ENCODE data around the gene SYNDIG1. TPM values are rescaled to one million over a fixed set of nuclear protein-coding genes. Genes with fewer than 3 reads are reported as not detected.

Gene SYNDIG1
- total RNA-seq, 1 donor, result 1.6 TPM

DNA sequence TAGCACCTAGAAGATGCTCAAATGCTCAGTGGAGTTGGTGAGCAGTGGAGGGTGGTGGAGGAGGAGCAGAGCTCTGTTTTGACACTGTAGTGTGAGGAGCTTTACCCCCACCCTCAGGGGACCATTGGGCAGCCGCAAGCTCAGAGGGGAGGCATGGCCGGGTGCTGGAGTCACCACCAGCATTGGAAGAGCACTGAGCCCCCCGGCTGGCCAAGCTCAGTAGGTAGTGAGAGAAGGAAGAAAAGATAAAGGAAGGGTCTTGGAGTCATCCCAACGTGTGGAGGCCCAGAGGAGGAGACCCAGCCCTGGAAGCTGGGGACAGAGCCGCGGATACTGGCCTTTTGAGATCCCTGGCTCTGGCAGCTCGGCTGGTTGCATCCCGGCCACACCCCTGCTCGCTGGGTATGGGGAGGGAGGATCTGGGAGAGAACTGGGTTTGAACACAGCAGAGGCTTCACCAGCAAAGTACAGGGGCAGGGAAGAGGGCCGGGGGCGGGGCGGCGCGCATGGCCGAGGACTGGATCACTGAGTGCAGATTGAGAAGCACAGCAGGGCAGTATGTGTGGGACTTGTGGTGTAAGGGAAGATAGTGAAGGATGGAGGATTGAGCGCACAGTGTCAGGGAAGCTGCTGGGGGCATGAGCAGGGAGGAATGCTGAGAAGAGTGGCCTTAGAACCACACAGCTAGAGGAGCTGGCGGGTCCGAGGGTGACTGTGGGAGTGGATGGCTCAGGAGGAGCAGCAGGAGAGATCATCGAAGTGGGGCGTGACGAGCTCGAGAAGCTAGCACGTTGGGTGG is 24.4 kb downstream of the SYNDIG1 start:
- TF ChIP-seq, protein P1, sequence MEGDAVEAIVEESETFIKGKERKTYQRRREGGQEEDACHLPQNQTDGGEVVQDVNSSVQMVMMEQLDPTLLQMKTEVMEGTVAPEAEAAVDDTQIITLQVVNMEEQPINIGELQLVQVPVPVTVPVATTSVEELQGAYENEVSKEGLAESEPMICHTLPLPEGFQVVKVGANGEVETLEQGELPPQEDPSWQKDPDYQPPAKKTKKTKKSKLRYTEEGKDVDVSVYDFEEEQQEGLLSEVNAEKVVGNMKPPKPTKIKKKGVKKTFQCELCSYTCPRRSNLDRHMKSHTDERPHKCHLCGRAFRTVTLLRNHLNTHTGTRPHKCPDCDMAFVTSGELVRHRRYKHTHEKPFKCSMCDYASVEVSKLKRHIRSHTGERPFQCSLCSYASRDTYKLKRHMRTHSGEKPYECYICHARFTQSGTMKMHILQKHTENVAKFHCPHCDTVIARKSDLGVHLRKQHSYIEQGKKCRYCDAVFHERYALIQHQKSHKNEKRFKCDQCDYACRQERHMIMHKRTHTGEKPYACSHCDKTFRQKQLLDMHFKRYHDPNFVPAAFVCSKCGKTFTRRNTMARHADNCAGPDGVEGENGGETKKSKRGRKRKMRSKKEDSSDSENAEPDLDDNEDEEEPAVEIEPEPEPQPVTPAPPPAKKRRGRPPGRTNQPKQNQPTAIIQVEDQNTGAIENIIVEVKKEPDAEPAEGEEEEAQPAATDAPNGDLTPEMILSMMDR (IDR thresholded peaks at IDR 0.05; ENCODE audit: insufficient read depth, low read length), result no peak
- no peak for DNase-seq (ENCODE audit: low read depth)
- H3K4me3 ChIP-seq (ENCODE audit: low read depth, low read length), result no peak overlapping the region

DNA sequence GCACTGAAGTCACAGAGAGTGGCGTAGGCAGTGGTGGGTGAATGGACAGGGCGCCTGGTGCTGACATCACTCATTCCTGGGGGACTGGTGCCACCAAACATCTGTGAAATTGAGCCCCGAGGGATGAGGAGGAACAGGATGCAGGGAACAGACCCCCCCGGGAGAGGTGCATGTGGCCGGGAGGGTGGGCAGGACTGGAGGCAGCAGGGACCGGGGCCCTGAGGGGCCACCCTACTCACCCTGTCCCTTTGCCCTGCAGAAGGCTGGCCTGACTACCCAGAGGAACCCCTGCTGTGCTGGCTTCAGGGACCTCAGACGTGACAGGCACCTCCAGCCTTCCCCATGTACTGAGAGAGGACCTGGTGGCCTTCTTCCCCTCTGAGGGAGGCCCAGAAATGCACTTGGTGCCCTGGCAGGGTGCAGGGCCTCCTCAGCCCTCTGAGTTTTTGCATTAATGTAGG is 25.1 kb downstream of the SYNDIG1 start:
- DNase-seq (ENCODE audit: low read depth), result no peak
- TF ChIP-seq, protein P1 (IDR thresholded peaks at IDR 0.05; ENCODE audit: insufficient read depth, low read length), result no peak
- no peak overlapping the region for H3K4me3 ChIP-seq (ENCODE audit: low read depth, low read length)

DNA sequence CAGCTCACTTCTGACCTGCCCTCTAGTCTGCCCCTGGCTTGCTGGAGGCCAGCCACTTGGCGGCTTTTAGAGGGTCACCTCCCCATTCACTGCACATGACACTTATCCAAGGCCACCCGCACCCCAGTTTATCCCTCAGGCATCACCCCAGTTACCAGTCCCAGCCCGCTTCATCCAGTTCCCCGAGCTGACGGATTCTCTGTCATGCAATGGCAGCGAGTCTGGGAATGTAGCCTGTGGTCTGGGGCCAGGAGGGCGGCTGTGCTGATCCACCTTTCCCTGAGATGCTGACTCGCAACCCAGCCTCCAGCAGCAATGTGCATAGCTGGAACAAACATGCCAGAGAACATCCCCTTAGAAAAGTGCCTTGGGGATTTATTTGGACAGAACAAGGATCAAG is 25.8 kb downstream of the SYNDIG1 start:
- TF ChIP-seq, protein P1 (IDR thresholded peaks at IDR 0.05; ENCODE audit: insufficient read depth, low read length), result no peak
- no peak for DNase-seq (ENCODE audit: low read depth)
- no peak overlapping the region for H3K4me3 ChIP-seq (ENCODE audit: low read depth, low read length)

GRCh38 chr20:24497851-24498250 is 28.4 kb downstream of the SYNDIG1 start:
- TF ChIP-seq, protein P1 (IDR thresholded peaks at IDR 0.05; ENCODE audit: insufficient read depth, low read length), result no peak
- H3K4me3 ChIP-seq (ENCODE audit: low read depth, low read length), result no peak overlapping the region
- peak; percentile 58 for DNase-seq (ENCODE audit: low read depth)

GRCh38 chr20:24498641-24499040 is 29.2 kb downstream of the SYNDIG1 start:
- H3K4me3 ChIP-seq (ENCODE audit: low read depth, low read length), result no peak overlapping the region
- TF ChIP-seq, protein P1 (IDR thresholded peaks at IDR 0.05; ENCODE audit: insufficient read depth, low read length), result no peak
- DNase-seq (ENCODE audit: low read depth), result no peak

GRCh38 chr20:24499472-24499871 is 30.0 kb downstream of the SYNDIG1 start:
- H3K4me3 ChIP-seq (ENCODE audit: low read depth, low read length), result no peak overlapping the region
- no peak for DNase-seq (ENCODE audit: low read depth)
- TF ChIP-seq, protein P1 (IDR thresholded peaks at IDR 0.05; ENCODE audit: insufficient read depth, low read length), result no peak
